Activated CD4-positive, CD25-positive, alpha-beta regulatory T cell treated with anti-CD3 and anti-CD28 coated beads, Interleukin-2, amount 50 U/mL, for 16 hours (primary cell): ENCODE results near the gene HUS1.
"Not testable (repeated sequence)": the region's sequence is repeated elsewhere in the genome, so short reads cannot be mapped to it uniquely, and the experiment has no call there.

Experiments used
- DNase-seq: peaks from one replicate; pipeline ENCODE4 v3.0.0-alpha.2; 2020; ENCODE audit warnings: low read depth, low spot score

The HUS1 gene

GRCh38 chr7:47944536-47945260 lies 34.7 kb downstream of the HUS1 start:
- no peak for DNase-seq

DNA sequence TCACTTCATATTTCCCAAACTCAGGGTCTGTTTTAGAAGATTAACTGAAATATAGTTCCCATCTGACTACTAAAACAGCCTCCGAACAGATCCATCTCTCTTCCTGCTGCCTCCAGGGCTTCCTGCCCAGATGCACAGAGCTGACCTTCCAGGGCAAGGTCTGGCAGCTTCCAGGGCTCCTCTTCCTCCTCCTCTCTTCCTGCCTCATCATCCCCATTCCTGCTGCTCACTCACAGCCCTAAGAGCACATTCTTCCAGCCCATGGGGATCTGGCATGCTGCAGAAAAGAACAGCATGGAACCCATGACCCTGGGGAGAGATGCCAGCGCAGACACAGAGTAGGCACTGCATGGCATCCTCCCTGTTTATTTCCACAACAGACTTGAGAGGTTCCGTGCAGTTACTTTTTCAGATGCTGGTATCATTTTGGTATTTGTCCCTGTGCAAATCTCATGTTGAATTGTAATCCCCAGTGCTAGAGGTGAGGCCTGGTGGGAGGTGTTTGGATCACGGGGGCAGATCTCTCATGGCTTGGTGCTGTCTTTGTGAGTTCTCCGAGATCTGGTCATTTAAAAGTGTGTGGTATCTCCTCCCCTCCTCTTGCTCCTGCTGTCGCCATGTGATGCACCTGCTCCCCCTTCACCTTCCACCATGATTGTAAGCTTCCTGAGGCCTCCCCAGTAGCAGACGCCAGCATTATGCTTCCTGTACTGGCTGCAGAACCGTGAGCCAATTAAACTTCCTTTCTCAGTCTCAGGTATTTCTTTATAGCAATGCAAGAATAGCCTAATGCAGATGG lies 35.5 kb downstream of the HUS1 start:
- no peak for DNase-seq

GRCh38 chr7:47942651-47943050 lies 36.8 kb downstream of the HUS1 start:
- not testable (repeated sequence) for DNase-seq

DNA sequence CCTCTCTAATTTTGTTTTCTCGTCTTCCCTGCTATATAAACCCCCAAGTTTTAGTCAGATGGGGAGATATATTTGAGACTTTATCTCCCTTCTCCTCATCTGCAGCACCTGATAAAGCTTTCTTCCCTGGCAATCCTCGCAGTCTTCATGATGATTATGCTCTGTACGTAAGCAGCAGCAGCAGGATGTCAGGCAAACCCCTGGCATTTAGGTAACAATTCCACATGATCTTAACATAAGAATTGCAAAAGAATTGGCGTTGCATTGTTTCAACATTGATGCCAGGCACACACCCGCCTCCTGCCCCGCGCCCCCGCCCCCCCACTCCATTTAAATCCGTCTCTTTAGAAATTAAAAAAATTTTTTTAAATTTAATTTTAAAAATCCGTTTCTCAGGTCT lies 37.3 kb downstream of the HUS1 start:
- DNase-seq = no peak

GRCh38 chr7:47941136-47941844 lies 38.1 kb downstream of the HUS1 start:
- no peak for DNase-seq

DNA sequence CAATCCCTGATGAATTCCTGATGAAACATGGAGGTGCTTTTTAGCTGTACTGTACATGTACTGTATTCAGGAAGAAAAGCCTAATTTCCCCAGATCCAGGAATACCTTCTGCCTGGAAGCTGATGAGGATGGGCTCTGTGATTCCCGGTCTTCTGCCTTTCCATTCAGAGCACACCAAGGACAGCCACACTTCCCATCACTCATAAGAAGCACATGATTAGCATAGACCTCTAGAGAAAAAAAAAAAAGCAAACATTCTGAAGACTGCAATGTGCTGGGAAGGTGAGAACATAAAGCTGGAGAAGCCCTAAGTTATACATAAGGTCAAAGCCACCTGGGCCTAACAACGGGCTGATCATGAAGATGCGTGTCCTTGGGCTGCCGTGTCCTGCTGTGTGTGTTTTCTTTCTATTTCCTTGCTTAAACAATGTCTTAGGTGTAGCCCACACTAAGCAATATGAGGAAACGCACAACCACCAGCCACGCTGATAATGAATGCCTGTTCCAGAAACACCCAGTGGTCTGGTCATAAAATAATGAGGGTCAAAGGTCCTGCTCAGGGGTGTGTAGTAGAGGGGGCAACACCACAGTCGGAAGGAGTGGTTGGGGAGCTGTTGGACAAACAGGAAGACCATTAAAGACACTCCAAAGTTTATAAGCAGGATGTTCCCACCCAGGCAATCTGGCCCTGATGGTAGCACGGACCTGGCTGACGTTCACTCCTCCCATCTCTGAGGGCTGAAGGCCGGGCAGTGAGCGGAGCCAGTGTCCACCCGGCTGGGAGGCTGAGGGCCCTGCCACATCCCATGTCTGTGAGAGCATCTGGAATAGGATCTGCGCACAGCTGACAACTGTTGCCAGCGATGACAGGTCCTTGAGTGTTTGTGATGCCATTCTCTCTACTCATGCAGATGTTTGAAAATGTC lies 39.1 kb downstream of the HUS1 start:
- DNase-seq = no peak

DNA sequence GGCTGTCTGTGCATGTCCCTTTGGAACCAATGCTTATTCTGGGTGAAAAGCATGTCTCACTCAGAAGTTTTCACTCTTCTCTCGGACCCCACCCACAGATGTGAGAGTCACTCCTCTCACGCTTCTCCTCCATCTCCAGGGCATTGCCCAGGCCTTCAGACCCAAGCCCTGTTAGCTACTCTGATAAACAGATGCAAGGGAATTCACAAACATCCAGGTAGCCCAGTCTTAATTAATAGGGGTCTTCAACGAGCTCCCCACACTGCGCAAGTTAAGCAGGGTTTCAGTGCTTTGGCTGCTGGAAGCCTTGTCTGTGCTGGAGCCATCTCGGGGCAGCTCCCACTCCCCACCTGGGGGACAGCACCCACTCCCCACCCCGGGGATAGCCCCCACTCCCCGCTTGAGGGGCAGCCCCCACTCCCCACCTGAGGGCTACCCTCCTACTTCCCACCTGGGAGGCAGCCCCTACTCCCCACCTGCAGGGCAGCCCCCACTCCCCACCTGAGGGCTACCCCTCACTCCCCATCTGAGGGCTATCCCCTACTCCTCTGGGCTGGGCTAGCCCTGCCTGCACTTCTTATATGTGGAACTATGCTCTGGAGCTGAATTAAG lies 39.9 kb downstream of the HUS1 start:
- DNase-seq = no peak

DNA sequence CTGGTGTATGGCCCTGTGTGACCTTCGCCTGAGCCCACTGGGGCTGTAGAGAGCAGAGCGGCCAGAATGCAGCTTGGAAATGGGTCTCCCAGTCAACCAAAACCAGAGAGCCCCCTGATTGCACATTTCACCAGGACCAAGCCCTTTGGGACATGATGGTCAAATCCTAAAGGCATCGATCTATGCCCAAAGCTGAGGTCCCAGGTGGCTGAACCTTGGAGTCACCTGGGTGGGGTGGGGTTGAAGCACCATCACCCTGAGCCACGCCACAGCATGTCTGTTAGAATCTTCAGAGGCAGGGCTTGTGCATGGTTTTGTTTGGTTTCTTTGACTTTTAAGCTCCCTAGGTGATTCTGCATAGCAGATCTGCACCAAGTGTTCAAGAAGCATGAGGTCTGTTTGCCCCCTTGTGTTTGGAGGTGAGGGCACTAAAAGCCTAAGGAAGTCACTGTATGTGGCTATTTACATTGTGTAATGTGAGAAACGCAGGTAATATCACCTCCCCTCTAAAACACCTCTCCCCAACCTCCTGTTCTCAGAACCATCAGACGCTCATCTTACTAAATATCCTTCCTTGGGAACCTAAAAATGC lies 40.7 kb downstream of the HUS1 start:
- no peak for DNase-seq

DNA sequence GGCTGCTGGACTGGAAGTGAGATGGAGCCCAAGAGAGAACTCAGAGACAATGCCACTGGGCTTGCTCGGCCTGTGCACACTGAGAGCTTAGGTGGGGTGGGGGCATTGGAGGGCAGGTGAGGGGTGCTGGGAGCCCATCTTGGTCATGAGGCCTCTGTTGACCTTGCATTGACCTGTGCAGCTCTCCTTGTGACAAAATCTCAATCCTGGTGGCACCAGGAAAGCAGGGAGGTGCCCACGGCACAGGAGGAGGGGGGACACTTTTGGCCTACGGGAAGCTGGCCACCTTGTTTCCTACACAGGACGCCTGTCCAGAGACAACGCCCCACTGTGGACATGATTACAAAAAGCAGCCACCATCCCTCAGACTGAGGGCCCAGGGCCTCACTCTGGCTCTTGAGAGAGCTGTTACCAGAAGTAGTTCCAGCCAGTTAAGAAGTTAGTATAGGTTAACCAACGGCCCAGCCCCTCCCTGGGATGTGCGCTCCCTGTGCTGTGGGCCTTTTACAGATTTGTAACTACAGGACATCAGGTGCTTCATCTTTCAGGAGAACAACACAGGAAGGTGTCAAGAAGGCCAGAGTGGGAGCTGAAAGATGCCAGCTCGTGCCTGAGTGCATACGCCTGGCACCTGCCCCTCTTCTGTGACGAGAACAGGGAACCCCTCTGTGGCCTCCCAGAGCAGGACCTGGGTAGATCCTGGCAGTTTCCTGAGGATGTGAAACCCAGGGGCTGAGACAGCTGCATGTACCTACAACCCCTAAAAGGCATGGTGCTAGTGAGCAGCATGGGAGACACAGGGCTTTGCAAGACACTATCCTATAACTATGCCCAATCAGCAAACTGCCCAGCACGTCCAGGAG lies 41.5 kb downstream of the HUS1 start:
- DNase-seq = no peak

GRCh38 chr7:47937065-47937687 lies 42.2 kb downstream of the HUS1 start:
- no peak for DNase-seq

DNA sequence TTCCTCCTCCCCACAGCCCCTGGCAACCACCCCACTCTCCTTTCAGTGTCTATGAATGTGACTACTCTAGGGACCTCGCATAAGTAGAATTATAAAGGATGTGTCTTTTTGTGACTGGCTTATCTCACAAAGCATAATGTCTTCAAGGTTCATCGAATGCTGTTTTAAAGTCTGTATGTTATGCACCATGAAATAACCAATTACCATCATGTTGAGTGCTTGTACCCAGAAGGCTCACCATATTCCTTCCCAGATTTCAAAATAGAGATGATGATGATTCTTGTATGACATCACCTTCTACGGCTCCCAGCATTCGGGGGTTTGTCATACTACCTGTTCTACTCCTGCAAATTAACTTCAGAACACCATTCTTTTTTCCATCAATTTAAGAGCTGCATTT lies 43.1 kb downstream of the HUS1 start:
- DNase-seq = no peak

DNA sequence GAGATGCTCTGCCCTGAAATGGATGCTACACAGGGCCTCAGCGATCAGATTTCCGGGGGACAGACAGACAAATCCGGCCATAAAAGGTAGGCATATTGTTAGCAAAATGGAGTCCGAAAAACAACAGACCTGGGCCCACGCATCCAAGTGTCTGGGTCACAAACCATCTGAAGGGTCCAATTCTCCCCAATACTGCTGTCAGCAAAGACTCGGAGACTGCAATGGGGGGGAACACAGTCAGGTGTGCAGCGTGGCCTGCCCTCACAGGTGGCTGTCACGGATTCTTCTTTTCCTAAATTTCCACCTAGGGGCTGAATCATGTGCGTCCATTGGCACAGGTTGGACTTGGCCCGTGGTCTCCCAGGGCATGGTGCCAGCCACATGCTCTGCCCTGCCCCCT lies 44.1 kb downstream of the HUS1 start:
- no peak for DNase-seq

- no peak for DNase-seq
Observed at GRCh38 chr7:47934831-47935230, 44.6 kb downstream of the HUS1 start.

GRCh38 chr7:47933215-47933614 lies 46.2 kb downstream of the HUS1 start:
- no peak for DNase-seq

DNA sequence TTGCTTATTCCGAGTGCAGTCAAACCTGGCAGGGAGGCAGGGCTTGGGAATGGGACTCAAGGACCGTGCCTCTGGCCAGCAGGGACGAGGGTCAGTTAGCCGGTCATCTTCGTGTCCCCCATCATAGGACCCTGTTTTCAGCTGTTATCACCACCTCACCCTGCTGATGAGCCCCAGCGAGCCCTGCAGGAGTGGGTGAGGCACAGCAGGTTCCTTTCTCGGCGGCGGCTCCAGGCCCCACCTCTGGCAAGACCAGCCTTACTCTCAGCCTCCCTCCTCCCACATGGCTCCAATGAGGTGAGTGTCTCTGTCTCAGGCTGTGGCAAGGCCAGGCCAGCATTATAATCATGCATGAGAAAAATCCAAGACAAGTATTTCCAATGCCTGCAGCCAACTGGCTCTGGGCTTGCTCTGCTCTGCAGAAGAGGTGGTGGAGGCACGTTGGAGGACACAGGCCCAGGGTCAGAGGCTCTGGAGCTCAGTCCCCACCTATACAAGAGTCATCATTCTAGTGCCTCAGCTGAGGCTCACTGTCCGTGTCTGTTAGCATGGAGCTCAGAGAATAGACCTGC lies 46.9 kb downstream of the HUS1 start:
- no peak for DNase-seq

DNA sequence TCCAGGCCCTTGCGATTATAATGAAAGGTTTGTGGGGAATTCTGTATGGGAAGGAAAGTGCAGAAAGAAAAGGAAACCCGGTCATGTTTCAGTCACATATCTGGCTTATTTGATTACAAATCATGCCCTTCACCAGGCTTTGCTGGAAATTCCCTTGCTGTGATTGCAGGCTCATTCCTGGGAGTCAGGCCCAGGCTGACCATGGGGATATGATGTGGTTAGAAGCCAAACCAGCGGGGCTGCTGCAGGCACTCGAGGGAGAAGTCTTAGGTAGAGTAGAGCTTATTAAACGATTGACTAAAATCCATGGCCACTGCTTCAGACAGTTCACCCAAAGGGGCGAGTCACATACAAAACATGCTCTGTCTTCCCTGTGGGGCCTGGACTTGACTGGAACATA lies 47.4 kb downstream of the HUS1 start:
- DNase-seq = no peak

- no peak for DNase-seq
Observed at GRCh38 chr7:47931005-47932004, 48.1 kb downstream of the HUS1 start.

GRCh38 chr7:47924266-47924665 lies 55.1 kb downstream of the HUS1 start:
- no peak for DNase-seq
